ENCODE results near the gene LGALS7B.

LGALS7B gene

DNA sequence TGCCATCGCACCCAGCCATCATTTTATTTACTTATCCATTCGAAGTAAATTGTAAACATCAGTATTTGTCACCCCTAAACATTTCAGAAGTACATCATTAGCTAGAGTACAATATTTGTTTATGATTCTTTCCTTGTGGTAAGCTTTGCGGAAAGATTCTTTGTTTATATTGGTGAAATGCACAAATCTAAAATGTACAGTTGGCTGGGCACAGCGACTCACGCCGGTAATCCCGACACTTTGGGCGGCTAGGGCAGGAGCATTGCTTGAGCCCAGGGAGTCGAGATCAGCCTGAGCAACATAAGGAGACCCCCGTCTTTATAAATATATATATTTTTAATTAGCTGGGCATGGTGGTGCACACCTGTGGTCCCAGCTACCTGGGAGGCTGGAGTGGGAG is 10.1 kb downstream of the LGALS7B start:
- ChIA-PET CTCF (interaction anchor here (0.5 kb wide), 1 partner anchor 281 kb away, joined by 3 read pairs; no protein-coding TSS in a partner anchor), POLR2A (no interaction called here)
- Histone ChIP-seq H3K36me3 (ENCODE audit: control insufficient read depth in 2 of 2, insufficient read depth in 1 of 2, low read length in 2 of 2) (no peaks in the 10 kb centered on the region; a peak in 1 of 3 replicates), H3K27ac (ENCODE audit: extremely low read depth, low read depth, low read length) (no peak overlapping the region), H3K4me3 (ENCODE audit: low read depth, low read length) (no peak overlapping the region), H3K4me1 (ENCODE audit: control insufficient read depth, insufficient read depth, low read length) (no peaks in the 10 kb centered on the region), H3K9me3 (ENCODE audit: control insufficient read depth, insufficient read depth, low read depth, low read length) (no peaks in the 10 kb centered on the region; the same call in 1 of the 2 replicates)
- TF ChIP-seq ZIC2 (tag by site-specific recombination; IDR thresholded peaks at IDR 0.05) (no peak), ZNF544 (tag by site-specific recombination; IDR thresholded peaks at IDR 0.05) (no peak), ZNF423 (tag by site-specific recombination; IDR thresholded peaks at IDR 0.05) (no peak), SCRT1 (tag by site-specific recombination; IDR thresholded peaks at IDR 0.05; ENCODE audit: borderline replicate concordance) (no peak), ZNF654 (tag by site-specific recombination; IDR thresholded peaks at IDR 0.05; ENCODE audit: low read depth) (no peak), ZBTB17 (tag by site-specific recombination; IDR thresholded peaks at IDR 0.05) (no peak), ZNF214 (tag by site-specific recombination; IDR thresholded peaks at IDR 0.05; ENCODE audit: borderline replicate concordance) (no peak), ZNF792 (tag by site-specific recombination; IDR thresholded peaks at IDR 0.05) (no peak), ZNF37A (tag by site-specific recombination; IDR thresholded peaks at IDR 0.05) (no peak), OSR2 (tag by site-specific recombination; IDR thresholded peaks at IDR 0.05) (no peak)
- TF ChIP-seq, protein P1, sequence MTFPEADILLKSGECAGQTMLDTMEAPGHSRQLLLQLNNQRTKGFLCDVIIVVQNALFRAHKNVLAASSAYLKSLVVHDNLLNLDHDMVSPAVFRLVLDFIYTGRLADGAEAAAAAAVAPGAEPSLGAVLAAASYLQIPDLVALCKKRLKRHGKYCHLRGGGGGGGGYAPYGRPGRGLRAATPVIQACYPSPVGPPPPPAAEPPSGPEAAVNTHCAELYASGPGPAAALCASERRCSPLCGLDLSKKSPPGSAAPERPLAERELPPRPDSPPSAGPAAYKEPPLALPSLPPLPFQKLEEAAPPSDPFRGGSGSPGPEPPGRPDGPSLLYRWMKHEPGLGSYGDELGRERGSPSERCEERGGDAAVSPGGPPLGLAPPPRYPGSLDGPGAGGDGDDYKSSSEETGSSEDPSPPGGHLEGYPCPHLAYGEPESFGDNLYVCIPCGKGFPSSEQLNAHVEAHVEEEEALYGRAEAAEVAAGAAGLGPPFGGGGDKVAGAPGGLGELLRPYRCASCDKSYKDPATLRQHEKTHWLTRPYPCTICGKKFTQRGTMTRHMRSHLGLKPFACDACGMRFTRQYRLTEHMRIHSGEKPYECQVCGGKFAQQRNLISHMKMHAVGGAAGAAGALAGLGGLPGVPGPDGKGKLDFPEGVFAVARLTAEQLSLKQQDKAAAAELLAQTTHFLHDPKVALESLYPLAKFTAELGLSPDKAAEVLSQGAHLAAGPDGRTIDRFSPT (tag by site-specific recombination; IDR thresholded peaks at IDR 0.05): no peak
- TF ChIP-seq, protein P2, sequence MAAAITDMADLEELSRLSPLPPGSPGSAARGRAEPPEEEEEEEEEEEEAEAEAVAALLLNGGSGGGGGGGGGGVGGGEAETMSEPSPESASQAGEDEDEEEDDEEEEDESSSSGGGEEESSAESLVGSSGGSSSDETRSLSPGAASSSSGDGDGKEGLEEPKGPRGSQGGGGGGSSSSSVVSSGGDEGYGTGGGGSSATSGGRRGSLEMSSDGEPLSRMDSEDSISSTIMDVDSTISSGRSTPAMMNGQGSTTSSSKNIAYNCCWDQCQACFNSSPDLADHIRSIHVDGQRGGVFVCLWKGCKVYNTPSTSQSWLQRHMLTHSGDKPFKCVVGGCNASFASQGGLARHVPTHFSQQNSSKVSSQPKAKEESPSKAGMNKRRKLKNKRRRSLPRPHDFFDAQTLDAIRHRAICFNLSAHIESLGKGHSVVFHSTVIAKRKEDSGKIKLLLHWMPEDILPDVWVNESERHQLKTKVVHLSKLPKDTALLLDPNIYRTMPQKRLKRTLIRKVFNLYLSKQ (tag by site-specific recombination; IDR thresholded peaks at IDR 0.05; ENCODE audit: borderline replicate concordance): no peak
- TF ChIP-seq, protein P3, sequence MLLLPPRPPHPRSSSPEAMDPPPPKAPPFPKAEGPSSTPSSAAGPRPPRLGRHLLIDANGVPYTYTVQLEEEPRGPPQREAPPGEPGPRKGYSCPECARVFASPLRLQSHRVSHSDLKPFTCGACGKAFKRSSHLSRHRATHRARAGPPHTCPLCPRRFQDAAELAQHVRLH (tag by site-specific recombination; IDR thresholded peaks at IDR 0.05): no peak

DNA sequence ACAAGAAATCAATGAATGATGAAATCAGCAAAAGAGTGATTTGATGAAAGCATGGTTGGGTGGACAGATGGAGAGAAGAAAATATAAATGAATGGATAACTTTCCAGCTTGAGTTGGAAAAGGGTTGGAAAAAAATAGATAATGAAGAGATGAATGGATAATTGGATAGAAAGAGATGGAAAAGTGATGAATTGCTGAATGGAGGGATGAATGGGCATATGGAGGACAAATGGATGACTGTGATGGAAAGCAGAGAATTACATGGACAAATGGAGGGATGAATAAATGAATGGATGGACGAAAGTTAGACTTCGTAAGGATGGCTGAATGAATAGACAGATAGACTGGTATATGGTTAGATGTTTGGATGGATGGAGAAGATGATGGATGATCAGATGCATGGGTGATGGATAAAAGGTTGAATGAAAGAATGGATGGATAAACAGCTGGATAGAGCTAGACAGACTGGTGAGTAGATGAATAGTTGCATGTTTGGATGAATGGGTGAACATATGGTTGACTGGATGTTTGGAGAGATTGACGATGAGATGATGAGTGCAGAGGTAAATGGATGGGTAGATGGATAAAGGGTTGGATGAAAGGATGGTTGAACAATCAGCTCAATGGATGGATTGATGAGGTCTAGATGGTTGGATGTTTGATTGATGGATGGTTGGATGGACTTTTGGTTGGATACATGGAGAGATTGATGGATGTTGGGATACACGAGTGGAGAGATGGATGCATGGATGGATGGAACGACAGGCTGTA is 11.8 kb downstream of the LGALS7B start:
- Histone ChIP-seq H3K27ac (ENCODE audit: extremely low read depth, low read depth, low read length) (no peak overlapping the region), H3K36me3 (ENCODE audit: control insufficient read depth in 2 of 2, insufficient read depth in 1 of 2, low read length in 2 of 2) (no peaks in the 10 kb centered on the region; a peak in 1 of 3 replicates), H3K4me3 (ENCODE audit: low read depth, low read length) (no peak overlapping the region), H3K4me1 (ENCODE audit: control insufficient read depth, insufficient read depth, low read length) (no peaks in the 10 kb centered on the region), H3K9me3 (ENCODE audit: control insufficient read depth, insufficient read depth, low read depth, low read length) (no peaks in the 10 kb centered on the region; the same call in 1 of the 2 replicates)
- ChIA-PET CTCF (interaction anchor here (0.5 to 2.3 kb wide), 4 partner anchors 17 to 87 kb away, joined by 3 to 10 read pairs (median 8); no protein-coding TSS in a partner anchor), POLR2A (interaction anchor here (0.9 kb wide), 1 partner anchor 35 kb away, joined by 3 read pairs; no protein-coding TSS in a partner anchor)
- TF ChIP-seq ZNF791 (tag by site-specific recombination; IDR thresholded peaks at IDR 0.05): peak; percentile 76
- peak; percentile 73 for TF ChIP-seq ZNF521 (tag by site-specific recombination; IDR thresholded peaks at IDR 0.05)
- TF ChIP-seq, protein P4, sequence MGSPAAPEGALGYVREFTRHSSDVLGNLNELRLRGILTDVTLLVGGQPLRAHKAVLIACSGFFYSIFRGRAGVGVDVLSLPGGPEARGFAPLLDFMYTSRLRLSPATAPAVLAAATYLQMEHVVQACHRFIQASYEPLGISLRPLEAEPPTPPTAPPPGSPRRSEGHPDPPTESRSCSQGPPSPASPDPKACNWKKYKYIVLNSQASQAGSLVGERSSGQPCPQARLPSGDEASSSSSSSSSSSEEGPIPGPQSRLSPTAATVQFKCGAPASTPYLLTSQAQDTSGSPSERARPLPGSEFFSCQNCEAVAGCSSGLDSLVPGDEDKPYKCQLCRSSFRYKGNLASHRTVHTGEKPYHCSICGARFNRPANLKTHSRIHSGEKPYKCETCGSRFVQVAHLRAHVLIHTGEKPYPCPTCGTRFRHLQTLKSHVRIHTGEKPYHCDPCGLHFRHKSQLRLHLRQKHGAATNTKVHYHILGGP (tag by site-specific recombination; IDR thresholded peaks at IDR 0.05): no peak
- no peak for TF ChIP-seq TCF7L2 (IDR thresholded peaks at IDR 0.05; ENCODE audit: borderline replicate concordance, low read depth, low read length)
- TF ChIP-seq YY2 (tag by site-specific recombination; IDR thresholded peaks at IDR 0.05): peak; percentile 64; the same call in 1 of the 2 replicates
- 0 out of 2 replicates have a peak, but pooled peaks have one; percentile 18 for TF ChIP-seq ZNF157 (tag by site-specific recombination; IDR thresholded peaks at IDR 0.05)
- TF ChIP-seq SCRT1 (tag by site-specific recombination; IDR thresholded peaks at IDR 0.05; ENCODE audit: borderline replicate concordance): no peak
- TF ChIP-seq ZNF274 (IDR thresholded peaks at IDR 0.05; ENCODE audit: low read length): no peak
- 0 out of 2 replicates have a peak, but pooled peaks have one; percentile 22 for TF ChIP-seq ZNF274 (tag by site-specific recombination; IDR thresholded peaks at IDR 0.05; ENCODE audit: borderline replicate concordance)
- TF ChIP-seq, protein P5, sequence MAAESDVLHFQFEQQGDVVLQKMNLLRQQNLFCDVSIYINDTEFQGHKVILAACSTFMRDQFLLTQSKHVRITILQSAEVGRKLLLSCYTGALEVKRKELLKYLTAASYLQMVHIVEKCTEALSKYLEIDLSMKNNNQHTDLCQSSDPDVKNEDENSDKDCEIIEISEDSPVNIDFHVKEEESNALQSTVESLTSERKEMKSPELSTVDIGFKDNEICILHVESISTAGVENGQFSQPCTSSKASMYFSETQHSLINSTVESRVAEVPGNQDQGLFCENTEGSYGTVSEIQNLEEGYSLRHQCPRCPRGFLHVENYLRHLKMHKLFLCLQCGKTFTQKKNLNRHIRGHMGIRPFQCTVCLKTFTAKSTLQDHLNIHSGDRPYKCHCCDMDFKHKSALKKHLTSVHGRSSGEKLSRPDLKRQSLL (tag by site-specific recombination; IDR thresholded peaks at IDR 0.05): no peak
- TF ChIP-seq, protein P6, sequence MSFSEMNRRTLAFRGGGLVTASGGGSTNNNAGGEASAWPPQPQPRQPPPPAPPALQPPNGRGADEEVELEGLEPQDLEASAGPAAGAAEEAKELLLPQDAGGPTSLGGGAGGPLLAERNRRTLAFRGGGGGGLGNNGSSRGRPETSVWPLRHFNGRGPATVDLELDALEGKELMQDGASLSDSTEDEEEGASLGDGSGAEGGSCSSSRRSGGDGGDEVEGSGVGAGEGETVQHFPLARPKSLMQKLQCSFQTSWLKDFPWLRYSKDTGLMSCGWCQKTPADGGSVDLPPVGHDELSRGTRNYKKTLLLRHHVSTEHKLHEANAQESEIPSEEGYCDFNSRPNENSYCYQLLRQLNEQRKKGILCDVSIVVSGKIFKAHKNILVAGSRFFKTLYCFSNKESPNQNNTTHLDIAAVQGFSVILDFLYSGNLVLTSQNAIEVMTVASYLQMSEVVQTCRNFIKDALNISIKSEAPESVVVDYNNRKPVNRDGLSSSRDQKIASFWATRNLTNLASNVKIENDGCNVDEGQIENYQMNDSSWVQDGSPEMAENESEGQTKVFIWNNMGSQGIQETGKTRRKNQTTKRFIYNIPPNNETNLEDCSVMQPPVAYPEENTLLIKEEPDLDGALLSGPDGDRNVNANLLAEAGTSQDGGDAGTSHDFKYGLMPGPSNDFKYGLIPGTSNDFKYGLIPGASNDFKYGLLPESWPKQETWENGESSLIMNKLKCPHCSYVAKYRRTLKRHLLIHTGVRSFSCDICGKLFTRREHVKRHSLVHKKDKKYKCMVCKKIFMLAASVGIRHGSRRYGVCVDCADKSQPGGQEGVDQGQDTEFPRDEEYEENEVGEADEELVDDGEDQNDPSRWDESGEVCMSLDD (tag by site-specific recombination; IDR thresholded peaks at IDR 0.05): peak; percentile 51
- 0 out of 2 replicates have a peak, but pooled peaks have one; percentile 53 for TF ChIP-seq ZNF133 (tag by site-specific recombination; IDR thresholded peaks at IDR 0.05)
- TF ChIP-seq ZNF248 (tag by site-specific recombination; IDR thresholded peaks at IDR 0.05): peak; percentile 80; the same call in 1 of the 2 replicates
